ENCODE data around the gene KRTAP10-8. TPM values are rescaled to one million over a fixed set of nuclear protein-coding genes. Genes with fewer than 3 reads are reported as not detected.

Gene KRTAP10-8
- total and polyA plus RNA-seq, 7 donors, result not detected

DNA sequence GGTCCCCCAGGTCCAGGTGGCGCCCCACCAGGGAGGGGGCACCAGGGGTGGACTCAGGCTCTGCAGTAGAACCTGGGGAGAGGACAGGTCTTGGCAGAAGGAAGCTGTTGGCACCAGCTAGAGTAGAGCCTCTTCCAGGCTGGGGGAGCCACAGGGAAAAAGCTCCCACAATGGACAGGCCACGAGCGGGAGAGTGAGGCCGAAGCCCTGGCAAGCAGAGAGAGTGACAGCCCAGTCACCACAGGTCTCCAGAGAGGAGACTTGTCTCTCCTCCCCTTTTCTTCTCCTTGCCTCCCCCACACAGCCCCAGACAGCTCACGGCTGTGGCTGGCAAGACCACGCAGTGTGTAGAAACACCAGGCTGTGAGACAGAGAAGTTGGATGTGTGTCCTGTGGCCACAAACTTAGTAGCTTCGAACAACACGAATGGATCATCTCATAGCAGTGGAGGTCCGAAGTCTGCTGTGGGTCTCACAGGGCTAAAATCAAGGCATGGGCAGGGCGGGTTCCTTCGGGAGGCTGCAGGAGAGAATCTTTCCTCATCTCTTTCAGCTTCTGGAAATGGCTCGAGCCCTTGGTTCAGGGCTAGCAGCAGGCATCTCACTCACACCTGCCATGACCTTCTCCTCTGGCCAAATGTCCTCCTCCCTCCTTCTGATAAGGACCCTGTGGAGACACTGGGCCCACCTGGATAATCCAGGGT lies 39.2 kb downstream of the KRTAP10-8 start:
- Histone ChIP-seq H3K27me3 (peaks cover 0 to 14% (median 10%) of the 10 kb centered on the region in 3 donors), H3K4me1 (no peaks in the 10 kb centered on the region), H3K9me3 (peaks cover 0 to 1% (median under 1%) of the 10 kb centered on the region in 4 donors), H3K36me3 (no peaks in the 10 kb centered on the region), H3K27ac (no peak overlapping the region), H3K4me3 (no peak overlapping the region)
- WGBS, 2 donors, result 87 to 89% methylated on average over 12 of the region's 12 CpGs
- TF ChIP-seq EP300 (IDR thresholded peaks at IDR 0.05) (no peak), POLR2A (IDR thresholded peaks at IDR 0.05) (no peak), POLR2AphosphoS5 (IDR thresholded peaks at IDR 0.05) (no peak)
- TF ChIP-seq, protein P1, sequence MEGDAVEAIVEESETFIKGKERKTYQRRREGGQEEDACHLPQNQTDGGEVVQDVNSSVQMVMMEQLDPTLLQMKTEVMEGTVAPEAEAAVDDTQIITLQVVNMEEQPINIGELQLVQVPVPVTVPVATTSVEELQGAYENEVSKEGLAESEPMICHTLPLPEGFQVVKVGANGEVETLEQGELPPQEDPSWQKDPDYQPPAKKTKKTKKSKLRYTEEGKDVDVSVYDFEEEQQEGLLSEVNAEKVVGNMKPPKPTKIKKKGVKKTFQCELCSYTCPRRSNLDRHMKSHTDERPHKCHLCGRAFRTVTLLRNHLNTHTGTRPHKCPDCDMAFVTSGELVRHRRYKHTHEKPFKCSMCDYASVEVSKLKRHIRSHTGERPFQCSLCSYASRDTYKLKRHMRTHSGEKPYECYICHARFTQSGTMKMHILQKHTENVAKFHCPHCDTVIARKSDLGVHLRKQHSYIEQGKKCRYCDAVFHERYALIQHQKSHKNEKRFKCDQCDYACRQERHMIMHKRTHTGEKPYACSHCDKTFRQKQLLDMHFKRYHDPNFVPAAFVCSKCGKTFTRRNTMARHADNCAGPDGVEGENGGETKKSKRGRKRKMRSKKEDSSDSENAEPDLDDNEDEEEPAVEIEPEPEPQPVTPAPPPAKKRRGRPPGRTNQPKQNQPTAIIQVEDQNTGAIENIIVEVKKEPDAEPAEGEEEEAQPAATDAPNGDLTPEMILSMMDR (IDR thresholded peaks at IDR 0.05), result no peak
- DNase-seq, result no peak
- intact Hi-C loops (cut with DNase I), result no loop called here

DNA sequence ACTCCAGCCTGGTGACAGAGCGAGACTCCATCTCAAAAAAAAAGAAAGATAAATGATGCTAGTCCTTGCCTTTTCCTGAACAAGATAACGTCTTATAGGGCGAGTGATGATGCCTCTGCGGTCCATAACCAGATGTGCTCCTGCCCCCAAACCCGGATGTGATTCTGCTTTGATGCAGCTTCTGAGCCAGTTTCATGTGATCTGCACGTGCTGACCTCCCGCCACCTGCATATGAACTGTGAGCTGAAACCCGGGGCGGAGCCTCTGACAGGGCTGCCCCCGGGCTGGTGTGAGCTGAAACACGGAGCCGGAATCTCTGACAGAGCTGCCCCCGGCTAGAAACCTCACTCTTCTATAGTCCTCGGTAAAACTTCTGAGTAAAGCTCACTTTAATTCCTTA lies 41.2 kb downstream of the KRTAP10-8 start:
- Histone ChIP-seq H3K9me3 (peaks cover 0 to 4% (median 3%) of the 10 kb centered on the region in 4 donors), H3K27me3 (peaks cover 0 to 16% (median 4%) of the 10 kb centered on the region in 3 donors), H3K27ac (no peak overlapping the region), H3K36me3 (no peaks in the 10 kb centered on the region), H3K4me1 (no peaks in the 10 kb centered on the region), H3K4me3 (no peak overlapping the region)
- DNase-seq, result no peak
- intact Hi-C loops (cut with DNase I), result no loop called here
- 57 to 71% methylated on average over 14 of the region's 14 CpGs for WGBS, 2 donors
- TF ChIP-seq EP300 (IDR thresholded peaks at IDR 0.05), result no peak
- no peak for TF ChIP-seq POLR2A (IDR thresholded peaks at IDR 0.05)
- TF ChIP-seq POLR2AphosphoS5 (IDR thresholded peaks at IDR 0.05), result no peak
- TF ChIP-seq, protein P1 (IDR thresholded peaks at IDR 0.05), result no peak

DNA sequence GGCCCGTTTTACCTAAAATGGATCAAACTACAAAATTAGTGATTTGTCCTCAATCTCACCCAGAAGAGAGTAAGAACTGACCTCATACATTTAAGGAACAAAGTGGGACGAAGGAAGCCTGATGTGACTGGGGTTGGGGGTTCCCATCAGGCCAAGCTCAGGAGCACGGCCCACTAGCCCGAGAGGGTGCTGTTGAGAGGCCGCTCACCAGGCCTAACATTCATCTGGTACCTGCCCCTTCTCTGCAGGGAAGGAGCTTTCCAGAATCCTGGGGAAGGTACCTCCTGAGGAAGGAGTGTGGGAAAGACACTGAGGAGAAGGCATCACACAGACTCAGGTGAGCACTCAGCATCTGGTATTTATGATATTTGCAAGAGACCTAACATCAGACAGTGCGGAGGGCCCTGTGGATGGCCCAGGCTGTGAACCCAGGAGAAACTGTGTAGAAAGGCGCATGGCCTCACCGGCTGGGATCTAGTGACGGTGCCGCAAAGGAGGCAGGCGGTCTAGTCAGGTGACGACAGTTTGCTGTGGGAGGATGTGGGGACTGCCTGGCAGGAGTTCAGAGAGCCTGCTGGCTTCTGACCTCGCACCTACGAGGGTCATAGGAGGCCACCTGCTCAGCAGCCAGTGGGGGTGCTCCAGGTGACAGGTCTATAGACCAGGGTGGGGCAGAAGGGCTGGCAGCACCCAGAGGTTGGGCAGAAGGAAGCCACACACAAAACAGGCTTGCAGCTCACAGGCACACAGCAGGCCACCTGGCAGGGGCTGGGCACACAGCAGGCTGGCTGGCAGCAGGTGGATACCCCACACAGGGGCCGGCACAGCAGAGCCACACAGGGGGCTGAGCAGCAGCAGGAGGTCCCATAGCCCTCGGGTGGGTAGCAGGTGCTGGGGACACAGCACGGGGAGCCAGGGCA lies 42.0 kb downstream of the KRTAP10-8 start:
- no peaks in the 10 kb centered on the region for H3K4me1 ChIP-seq
- H3K27me3 ChIP-seq, result peaks cover 0 to 18% (median 5%) of the 10 kb centered on the region in 3 donors
- H3K36me3 ChIP-seq, result no peaks in the 10 kb centered on the region
- no peak for DNase-seq
- intact Hi-C loops (cut with DNase I), result no loop called here
- WGBS, 2 donors, result 70 to 77% methylated on average over 17 of the region's 17 CpGs
- H3K27ac ChIP-seq, result no peak overlapping the region
- no peak for TF ChIP-seq POLR2A (IDR thresholded peaks at IDR 0.05)
- TF ChIP-seq, protein P1 (IDR thresholded peaks at IDR 0.05), result no peak
- no peak for TF ChIP-seq EP300 (IDR thresholded peaks at IDR 0.05)
- TF ChIP-seq POLR2AphosphoS5 (IDR thresholded peaks at IDR 0.05), result no peak
- peaks cover 0 to 4% (median 3%) of the 10 kb centered on the region in 4 donors for H3K9me3 ChIP-seq
- no peak overlapping the region for H3K4me3 ChIP-seq

DNA sequence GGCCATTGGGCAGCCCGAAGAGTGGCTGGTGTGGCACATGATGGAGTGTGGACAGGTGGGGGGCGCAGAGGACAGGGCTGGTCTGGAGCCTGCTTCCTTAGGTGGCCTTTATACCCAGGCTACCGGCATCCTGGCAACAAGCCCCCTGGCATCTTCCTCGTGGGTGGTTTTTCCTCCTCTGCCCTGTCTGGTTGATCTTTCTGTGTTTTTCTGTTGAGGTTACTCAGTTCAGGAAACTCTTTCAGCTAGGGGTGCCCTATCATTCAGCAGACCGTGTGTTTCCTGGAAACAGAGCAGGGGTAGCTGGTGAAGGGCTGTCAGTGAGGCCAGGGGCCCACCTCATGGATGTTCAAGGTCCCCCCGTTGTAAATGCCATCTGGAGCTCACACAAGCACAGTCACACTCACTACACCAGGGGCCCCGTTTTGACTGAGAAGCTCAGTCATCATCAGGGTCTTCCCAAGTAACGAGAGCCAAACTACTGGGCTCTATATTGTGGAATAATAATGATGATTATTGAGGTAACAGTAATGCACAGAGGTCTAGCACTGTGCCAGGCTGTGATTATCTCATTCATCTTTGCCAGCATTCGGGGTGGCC lies 42.8 kb downstream of the KRTAP10-8 start, which contains the start of gene KRTAP12-4:
Gene KRTAP12-4 (minus strand): TSS at position 84 of the 600 bp plus-strand sequence. CDS start 45 bp downstream, at position 39.
- WGBS, 2 donors, result 64 to 72% methylated on average over 9 of the region's 9 CpGs
- H3K36me3 ChIP-seq, result no peaks in the 10 kb centered on the region
- intact Hi-C loops (cut with DNase I), result no loop called here
- H3K27me3 ChIP-seq, result peaks cover 0 to 22% (median 5%) of the 10 kb centered on the region in 3 donors
- TF ChIP-seq POLR2A (IDR thresholded peaks at IDR 0.05) (no peak), EP300 (IDR thresholded peaks at IDR 0.05) (no peak), POLR2AphosphoS5 (IDR thresholded peaks at IDR 0.05) (no peak)
- TF ChIP-seq, protein P1 (IDR thresholded peaks at IDR 0.05), result no peak
- H3K4me3 ChIP-seq, result no peak within 1 kb of the TSS
- peaks cover 0 to 4% (median 3%) of the 10 kb centered on the region in 4 donors for H3K9me3 ChIP-seq
- H3K4me1 ChIP-seq, result no peaks in the 10 kb centered on the region
- no peak for DNase-seq
- H3K27ac ChIP-seq, result no peak within 1 kb of the TSS
